ENCODE measurements around the gene TRIM36. TPM values are rescaled to one million over a fixed set of nuclear protein-coding genes. Genes with fewer than 3 reads are reported as not detected.

The TRIM36 gene
- total RNA-seq, 4 donors from 2014 or later, result 1.5 to 12.7 (median 3.7) TPM

DNA sequence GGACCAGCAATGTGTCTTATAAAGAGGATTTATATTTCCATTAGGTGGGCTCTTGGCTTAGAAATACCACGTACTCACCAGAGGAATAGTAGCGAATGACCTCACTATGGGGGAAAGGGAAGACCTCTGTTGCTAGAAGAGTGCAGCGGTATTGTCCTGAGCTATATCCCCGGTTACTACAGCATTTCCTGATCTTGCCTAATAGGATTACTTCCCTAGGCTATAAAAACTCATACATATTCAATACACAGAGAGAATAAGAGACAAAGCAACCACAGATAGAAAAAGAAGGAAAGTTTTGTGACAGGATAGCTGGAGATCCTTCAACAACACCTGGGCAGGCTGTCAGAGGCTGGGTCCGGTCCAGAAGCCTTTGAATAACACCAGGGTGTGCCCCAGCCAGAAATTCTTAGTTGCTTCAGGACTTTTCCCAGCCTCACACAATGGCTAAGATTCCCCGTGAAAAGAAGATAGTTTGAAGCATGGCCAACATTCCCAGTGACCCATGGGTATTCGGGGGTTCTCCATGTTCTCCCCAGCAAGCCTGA, 85.4 kb downstream of the TRIM36 start:
- Histone ChIP-seq H3K9me3 (no peaks in the 10 kb centered on the region), H3K27ac (no peak overlapping the region), H3K36me3 (no peaks in the 10 kb centered on the region), H3K4me3 (no peak overlapping the region), H3K4me1 (no peaks in the 10 kb centered on the region), H3K27me3 (no peaks in the 10 kb centered on the region)
- no peak for DNase-seq (ENCODE audit: low spot score in 2 of 2)
- WGBS, 2 donors, result 74 to 81% methylated on average over 7 of the region's 7 CpGs
- TF ChIP-seq POLR2A (IDR thresholded peaks at IDR 0.05), result no peak
- TF ChIP-seq, protein P1, sequence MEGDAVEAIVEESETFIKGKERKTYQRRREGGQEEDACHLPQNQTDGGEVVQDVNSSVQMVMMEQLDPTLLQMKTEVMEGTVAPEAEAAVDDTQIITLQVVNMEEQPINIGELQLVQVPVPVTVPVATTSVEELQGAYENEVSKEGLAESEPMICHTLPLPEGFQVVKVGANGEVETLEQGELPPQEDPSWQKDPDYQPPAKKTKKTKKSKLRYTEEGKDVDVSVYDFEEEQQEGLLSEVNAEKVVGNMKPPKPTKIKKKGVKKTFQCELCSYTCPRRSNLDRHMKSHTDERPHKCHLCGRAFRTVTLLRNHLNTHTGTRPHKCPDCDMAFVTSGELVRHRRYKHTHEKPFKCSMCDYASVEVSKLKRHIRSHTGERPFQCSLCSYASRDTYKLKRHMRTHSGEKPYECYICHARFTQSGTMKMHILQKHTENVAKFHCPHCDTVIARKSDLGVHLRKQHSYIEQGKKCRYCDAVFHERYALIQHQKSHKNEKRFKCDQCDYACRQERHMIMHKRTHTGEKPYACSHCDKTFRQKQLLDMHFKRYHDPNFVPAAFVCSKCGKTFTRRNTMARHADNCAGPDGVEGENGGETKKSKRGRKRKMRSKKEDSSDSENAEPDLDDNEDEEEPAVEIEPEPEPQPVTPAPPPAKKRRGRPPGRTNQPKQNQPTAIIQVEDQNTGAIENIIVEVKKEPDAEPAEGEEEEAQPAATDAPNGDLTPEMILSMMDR (IDR thresholded peaks at IDR 0.05), result no peak
- no peak for TF ChIP-seq EP300 (IDR thresholded peaks at IDR 0.05)

DNA sequence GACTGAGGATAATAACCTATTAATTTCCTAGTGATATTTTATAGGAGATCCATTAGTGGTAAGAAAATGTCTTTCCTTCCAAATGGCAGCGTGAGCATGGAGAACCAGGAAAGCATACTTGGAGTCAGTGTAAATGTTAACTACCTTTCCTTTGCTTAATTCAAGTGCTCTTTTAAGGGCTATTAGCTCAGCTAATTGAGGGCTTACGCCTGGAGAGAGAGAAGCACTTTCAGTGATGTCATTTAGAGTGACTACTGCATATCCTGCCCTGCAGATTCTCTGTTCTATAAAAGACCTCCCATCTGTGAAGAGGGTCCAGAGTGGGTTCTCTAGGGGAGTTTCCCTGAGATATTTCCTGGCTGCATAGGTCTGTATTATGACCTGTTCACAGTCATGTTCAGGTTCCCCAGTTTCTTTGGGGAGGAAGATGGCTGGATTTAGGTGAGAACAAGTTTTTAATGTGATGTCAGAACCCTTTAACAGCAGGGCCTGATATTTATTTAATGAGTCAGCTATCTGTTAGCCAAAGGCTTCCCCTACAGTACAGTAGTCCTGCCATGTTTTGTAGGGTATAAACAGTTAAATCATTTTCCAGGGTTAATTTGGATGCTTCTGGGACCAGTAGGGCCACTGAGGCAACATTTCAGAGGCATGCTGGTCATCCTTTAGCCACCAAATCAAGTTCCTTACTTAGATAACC, 89.6 kb downstream of the TRIM36 start:
- WGBS, 2 donors, result 68 to 73% methylated on average over 2 of the region's 2 CpGs
- no peaks in the 10 kb centered on the region for H3K27me3 ChIP-seq

More for the DNA sequence above, 89.6 kb downstream of the TRIM36 start:
- no peaks in the 10 kb centered on the region for H3K36me3 ChIP-seq
- H3K4me1 ChIP-seq, result no peaks in the 10 kb centered on the region
- no peak overlapping the region for H3K4me3 ChIP-seq
- TF ChIP-seq, protein P1 (IDR thresholded peaks at IDR 0.05), result no peak
- TF ChIP-seq POLR2A (IDR thresholded peaks at IDR 0.05) (no peak), EP300 (IDR thresholded peaks at IDR 0.05) (no peak)
- DNase-seq (ENCODE audit: low spot score in 2 of 2), result no peak
- no peak overlapping the region for H3K27ac ChIP-seq
- H3K9me3 ChIP-seq, result no peaks in the 10 kb centered on the region

Other genes with a start within 250 kb of the TRIM36 start
- 10 to 100 TPM in 3 of 4 donors, 1 to 10 TPM in 1; 5.5 to 13.2 (median 10.4) TPM for gene PGGT1B, start 93.0 kb upstream of the TRIM36 start, total RNA-seq
- gene CCDC112, start 126.7 kb upstream of the TRIM36 start, total RNA-seq, result 10 to 100 TPM in 3 of 4 donors, 1 to 10 TPM in 1; 5.7 to 15.0 (median 13.8) TPM

All from tibial nerve (tissue), 4 donors.